Heart left ventricle (tissue), 13 donors: ENCODE data around the gene SCARB1.

Source experiments
- POLR2A ChIP-seq, 2 donors: fragments of 450-650 bp; IDR thresholded peaks; one replicate each; pipeline ENCODE4 v1.6.1; 2017; ENCODE audit warnings: antibody characterized with exemption in 2 of 2, mild to moderate bottlenecking in 2 of 2, moderate library complexity in 2 of 2
- TF ChIP-seq, protein P1 (sequence below), 12 donors: fragments of 200-600 bp; sonication (generic) in 4 of 12; IDR thresholded peaks; one replicate each; pipeline versions ENCODE4 v1.5.0 to v1.8.0; 2018 to 2022; ENCODE audit warnings: antibody characterized with exemption in 12 of 12, mild to moderate bottlenecking in 5 of 12
- donor health status: ischemic (EF 13 %, LVEDD 7.1; RV severe dilation, severe dysfunction).
- donor health status: DM: no; HTN: yes; CAD: no.
- donor health status: DM: no; HTN: no; CAD: no.
- donor health status: ischemic (EF 25% LVEDD 6.9; RV normal size, moderate dysfunction).
- donor health status: ischemic (EF 25% LVEDD 5.7; RV mildly dilated, moderate dysfunction).
- donor health status: ischemic (EF 35%, LVEDD 5.7; RV mildly dilated, moderate dysfunction).
- donor health status: nonischemic (EF 11% LVEDD 7.7; RV severe dilation, severe dysfunction).
- donor health status: DM: yes; HTN: yes; CAD: no.
- donor health status: PGD.
- donor health status: ischemic (EF 29% LVEDD 5.4; RV normal size, mild dysfunction).
- donor health status: nonischemic (EF 23%, LVEDD 6.1; RV moderate dilation, normal function).

DNA sequence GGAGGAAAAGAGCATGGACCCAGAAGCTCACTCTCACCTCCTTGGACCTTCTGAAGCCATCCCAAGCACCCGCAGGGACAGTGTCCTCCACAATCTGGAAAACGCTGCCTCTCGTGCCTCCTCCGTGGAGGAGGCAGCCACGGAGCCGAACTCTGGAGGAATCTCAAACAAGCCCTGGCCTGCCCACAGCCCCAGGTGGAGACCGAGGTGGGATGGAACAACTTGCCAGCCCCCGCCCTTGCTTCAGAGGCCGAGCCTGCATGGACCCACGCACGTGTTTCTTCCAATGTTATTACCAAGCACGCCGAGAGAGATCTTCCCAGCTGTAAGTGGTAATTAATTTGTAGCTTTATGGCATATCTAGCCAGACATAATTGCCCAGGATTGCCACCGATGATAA, 61.3 kb downstream of the SCARB1 start:
- TF ChIP-seq, protein P1, sequence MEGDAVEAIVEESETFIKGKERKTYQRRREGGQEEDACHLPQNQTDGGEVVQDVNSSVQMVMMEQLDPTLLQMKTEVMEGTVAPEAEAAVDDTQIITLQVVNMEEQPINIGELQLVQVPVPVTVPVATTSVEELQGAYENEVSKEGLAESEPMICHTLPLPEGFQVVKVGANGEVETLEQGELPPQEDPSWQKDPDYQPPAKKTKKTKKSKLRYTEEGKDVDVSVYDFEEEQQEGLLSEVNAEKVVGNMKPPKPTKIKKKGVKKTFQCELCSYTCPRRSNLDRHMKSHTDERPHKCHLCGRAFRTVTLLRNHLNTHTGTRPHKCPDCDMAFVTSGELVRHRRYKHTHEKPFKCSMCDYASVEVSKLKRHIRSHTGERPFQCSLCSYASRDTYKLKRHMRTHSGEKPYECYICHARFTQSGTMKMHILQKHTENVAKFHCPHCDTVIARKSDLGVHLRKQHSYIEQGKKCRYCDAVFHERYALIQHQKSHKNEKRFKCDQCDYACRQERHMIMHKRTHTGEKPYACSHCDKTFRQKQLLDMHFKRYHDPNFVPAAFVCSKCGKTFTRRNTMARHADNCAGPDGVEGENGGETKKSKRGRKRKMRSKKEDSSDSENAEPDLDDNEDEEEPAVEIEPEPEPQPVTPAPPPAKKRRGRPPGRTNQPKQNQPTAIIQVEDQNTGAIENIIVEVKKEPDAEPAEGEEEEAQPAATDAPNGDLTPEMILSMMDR (IDR thresholded peaks at IDR 0.05) = no peak
- no peak for TF ChIP-seq POLR2A (IDR thresholded peaks at IDR 0.05)
